ENCODE data around the gene CASP8. TPM values are rescaled to one million over a fixed set of nuclear protein-coding genes. Genes with fewer than 3 reads are reported as not detected.
A peak's percentile ranks its signal among the peaks of the same experiment; 100 is the strongest.

The CASP8 gene
- total and polyA plus RNA-seq, 9 of the 15 experiments (the other 6 are each of a cell fraction or from before 2014, with no cell fraction given) = 10.2 to 31.4 (median 19.4) TPM

- no peak overlapping the region for H3K9ac ChIP-seq (ENCODE audit: insufficient read depth in 1 of 2, low read depth in 2 of 2, low read length in 2 of 2)
- H3K36me3 ChIP-seq (ENCODE audit: control insufficient read depth, insufficient read depth, low read length) = peaks cover 70% of the 10 kb centered on the region; the same call in 2 of the 3 replicates
- H3K9me1 ChIP-seq (ENCODE audit: control insufficient read depth, insufficient read depth, low read length) = no peaks in the 10 kb centered on the region
- ChIA-PET CTCF (ENCODE audit: low intra/inter-chr PET ratio) (no interaction called here), POLR2A (no interaction called here)
- H3K4me3 ChIP-seq = no peak overlapping the region
- intact Hi-C loops (cut with micrococcal nuclease) (no loop called here), in situ Hi-C loops (cut with MboI) (no loop called here)
- no peaks in the 10 kb centered on the region for H3K79me2 ChIP-seq (ENCODE audit: control insufficient read depth, insufficient read depth, low read length)
- H4K20me1 ChIP-seq (replicated peaks; ENCODE audit: control insufficient read depth, insufficient read depth, low read length) = no peaks in the 10 kb centered on the region
- WGBS (ENCODE audit: insufficient coverage, low coverage, missing lambda C conversion rate) = 90% methylated on average over 2 of the region's 2 CpGs
- FAIRE-seq (no peak), ATAC-seq (no peak), DNase-seq (ENCODE audit: extremely low read depth in 1 of 4, low spot score in 3 of 4) (no peak)
- H3K4me1 ChIP-seq (replicated peaks in 1 of 2; ENCODE audit: control insufficient read depth in 2 of 2, insufficient read depth in 2 of 2, low read length in 2 of 2) = peaks cover 0 to 8% of the 10 kb centered on the region in 2 experiments; a peak in 3 of 5 replicates
- no peak overlapping the region for H3K4me2 ChIP-seq (ENCODE audit: insufficient read depth, low read length)
- BruUV-seq (replicated peaks) = no TSS peak
- H3K27me3 ChIP-seq (ENCODE audit: control insufficient read depth in 2 of 2, insufficient read depth in 2 of 2, low read length in 2 of 2) = no peaks in the 10 kb centered on the region
- H2AFZ ChIP-seq (ENCODE audit: low read depth, low read length) = no peak overlapping the region
- no peak overlapping the region for H3K27ac ChIP-seq (ENCODE audit: extremely low read depth, low read depth, low read length)
- TF ChIP-seq SP1 (CRISPR knock-in tag; IDR thresholded peaks at IDR 0.05) = no peak
- TF ChIP-seq, protein P1, sequence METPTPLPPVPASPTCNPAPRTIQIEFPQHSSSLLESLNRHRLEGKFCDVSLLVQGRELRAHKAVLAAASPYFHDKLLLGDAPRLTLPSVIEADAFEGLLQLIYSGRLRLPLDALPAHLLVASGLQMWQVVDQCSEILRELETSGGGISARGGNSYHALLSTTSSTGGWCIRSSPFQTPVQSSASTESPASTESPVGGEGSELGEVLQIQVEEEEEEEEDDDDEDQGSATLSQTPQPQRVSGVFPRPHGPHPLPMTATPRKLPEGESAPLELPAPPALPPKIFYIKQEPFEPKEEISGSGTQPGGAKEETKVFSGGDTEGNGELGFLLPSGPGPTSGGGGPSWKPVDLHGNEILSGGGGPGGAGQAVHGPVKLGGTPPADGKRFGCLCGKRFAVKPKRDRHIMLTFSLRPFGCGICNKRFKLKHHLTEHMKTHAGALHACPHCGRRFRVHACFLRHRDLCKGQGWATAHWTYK (CRISPR knock-in tag; IDR thresholded peaks at IDR 0.05) = no peak
- TF ChIP-seq TSC22D4 (tag; IDR thresholded peaks at IDR 0.05) = 0 out of 2 replicates have a peak, but pooled peaks have one; percentile 12
- TF ChIP-seq POLR2A (conservative IDR thresholded peaks at IDR 0.05) = no peak
- TF ChIP-seq NR0B1 (IDR thresholded peaks at IDR 0.05; ENCODE audit: partially characterized antibody) = no peak
- peak; percentile 43 for TF ChIP-seq POLR2B (IDR thresholded peaks at IDR 0.05; ENCODE audit: low read depth, partially characterized antibody)
- H3K9me3 ChIP-seq (replicated peaks; ENCODE audit: control insufficient read depth, insufficient read depth, low read depth, low read length) = no peaks in the 10 kb centered on the region
Measured at GRCh38 chr2:201271917-201272316, 11.6 kb downstream of the CASP8 start.
